Activated CD4-positive, alpha-beta T cell treated with anti-CD3 and anti-CD28 coated beads, Interleukin-2, amount 10 ng/mL, durations not matched to agents 7 days and 5 days (primary cell): ENCODE data around the gene C1QTNF2. TPM values are rescaled to one million over a fixed set of nuclear protein-coding genes. Genes with fewer than 3 reads are reported as not detected.

Source experiments
- CTCF ChIA-PET: fragments of 350-600 bp; sonication (Branson Sonifier 250); formaldehyde crosslinking; loops from one replicate; lab custom pipeline; 2021; ENCODE audit warnings: antibody characterized with exemption; lab: Charles Lee
- POLR2A ChIA-PET: fragments of 350-600 bp; sonication (Branson Sonifier 250); formaldehyde crosslinking; loops from one replicate; lab custom pipeline; 2021; ENCODE audit warnings: antibody characterized with exemption; lab: Charles Lee
- DNase-seq: peaks from one replicate; pipeline ENCODE4 v3.0.0-alpha.2; 2020
- H3K27ac Mint-ChIP-seq: one replicate; pipeline ENCODE4 v1.8.0; 2021; ENCODE audit warnings: mild to moderate bottlenecking, moderate library complexity, mixed read lengths
- H3K27me3 Mint-ChIP-seq: one replicate; pipeline ENCODE4 v1.8.0; 2021; ENCODE audit warnings: mixed read lengths
- H3K36me3 Mint-ChIP-seq: one replicate; pipeline ENCODE4 v1.8.0; 2021; ENCODE audit warnings: low read depth, mixed read lengths
- H3K4me1 Mint-ChIP-seq: one replicate; pipeline ENCODE4 v1.8.0; 2021; ENCODE audit warnings: mixed read lengths
- H3K4me3 Mint-ChIP-seq: one replicate; pipeline ENCODE4 v1.8.0; 2021; ENCODE audit warnings: mild to moderate bottlenecking, moderate library complexity, mixed read lengths
- H3K9me3 Mint-ChIP-seq: one replicate; pipeline ENCODE4 v1.8.0; 2021; ENCODE audit warnings: mixed read lengths
- total RNA-seq, 2 experiments: library from RNA; stranded (reverse); gene quantifications; one replicate each; pipeline ENCODE4 v1.2.3, GENCODE V29; 2021

Gene C1QTNF2
- total RNA-seq, 2 experiments from 2014 or later: not detected

GRCh38 chr5:160327818-160328217 is 42.6 kb downstream of the C1QTNF2 start:
- Mint-ChIP-seq H3K36me3 (no peaks in the 10 kb centered on the region), H3K4me1 (peaks cover 2% of the 10 kb centered on the region), H3K9me3 (no peaks in the 10 kb centered on the region), H3K27ac (peak overlapping the region; percentile 67), H3K4me3 (no peak overlapping the region), H3K27me3 (no peaks in the 10 kb centered on the region)
- CTCF ChIA-PET: no interaction called here
- POLR2A ChIA-PET: no interaction called here
- no peak for DNase-seq

- no peaks in the 10 kb centered on the region for H3K27me3 Mint-ChIP-seq
- ChIA-PET CTCF (interaction anchor here (0.5 to 0.6 kb wide), 2 partner anchors 91 to 245 kb away, joined by 3 read pairs; no protein-coding TSS in a partner anchor), POLR2A (no interaction called here)
- DNase-seq: no peak
- H3K4me3 Mint-ChIP-seq: no peak overlapping the region
- H3K4me1 Mint-ChIP-seq: peaks cover 2% of the 10 kb centered on the region
- no peaks in the 10 kb centered on the region for H3K9me3 Mint-ChIP-seq
- H3K36me3 Mint-ChIP-seq: no peaks in the 10 kb centered on the region
- H3K27ac Mint-ChIP-seq: no peak overlapping the region
Observed at GRCh38 chr5:160326981-160327380, 43.4 kb downstream of the C1QTNF2 start.

GRCh38 chr5:160325716-160326115 is 44.7 kb downstream of the C1QTNF2 start:
- no peak for DNase-seq
- CTCF ChIA-PET: no interaction called here

GRCh38 chr5:160324886-160325285 is 45.5 kb downstream of the C1QTNF2 start:
- no peak overlapping the region for H3K4me3 Mint-ChIP-seq
- CTCF ChIA-PET: interaction anchor here (0.6 kb wide), 2 partner anchors 91 to 1830 kb away, joined by 3 read pairs; no protein-coding TSS in a partner anchor
- POLR2A ChIA-PET: no interaction called here
- no peaks in the 10 kb centered on the region for H3K4me1 Mint-ChIP-seq
- peaks cover 2% of the 10 kb centered on the region for H3K27me3 Mint-ChIP-seq
- no peaks in the 10 kb centered on the region for H3K9me3 Mint-ChIP-seq
- no peaks in the 10 kb centered on the region for H3K36me3 Mint-ChIP-seq
- H3K27ac Mint-ChIP-seq: no peak overlapping the region
- no peak for DNase-seq

More at GRCh38 chr5:160325716-160326115, 44.7 kb downstream of the C1QTNF2 start:
- Mint-ChIP-seq H3K4me1 (peaks cover 2% of the 10 kb centered on the region), H3K36me3 (no peaks in the 10 kb centered on the region), H3K4me3 (no peak overlapping the region), H3K27ac (no peak overlapping the region), H3K27me3 (no peaks in the 10 kb centered on the region), H3K9me3 (no peaks in the 10 kb centered on the region)
- POLR2A ChIA-PET: no interaction called here

- CTCF ChIA-PET: no interaction called here
- Mint-ChIP-seq H3K4me3 (no peak overlapping the region), H3K27me3 (peaks cover 36% of the 10 kb centered on the region), H3K4me1 (peaks cover 4% of the 10 kb centered on the region), H3K9me3 (no peaks in the 10 kb centered on the region), H3K36me3 (no peaks in the 10 kb centered on the region), H3K27ac (no peak overlapping the region)
- no peak for DNase-seq
- POLR2A ChIA-PET: no interaction called here
Observed at GRCh38 chr5:160318409-160318808, 52.0 kb downstream of the C1QTNF2 start.

GRCh38 chr5:160317434-160317833 is 53.0 kb downstream of the C1QTNF2 start:
- Mint-ChIP-seq H3K27me3 (peaks cover 45% of the 10 kb centered on the region), H3K36me3 (no peaks in the 10 kb centered on the region), H3K4me1 (peaks cover 11% of the 10 kb centered on the region), H3K4me3 (no peak overlapping the region), H3K27ac (no peak overlapping the region), H3K9me3 (no peaks in the 10 kb centered on the region)
- CTCF ChIA-PET: no interaction called here
- POLR2A ChIA-PET: no interaction called here
- DNase-seq: no peak

- Mint-ChIP-seq H3K27me3 (peaks cover 53% of the 10 kb centered on the region), H3K4me3 (no peak overlapping the region), H3K9me3 (no peaks in the 10 kb centered on the region), H3K36me3 (no peaks in the 10 kb centered on the region), H3K27ac (no peak overlapping the region), H3K4me1 (peaks cover 14% of the 10 kb centered on the region)
- ChIA-PET POLR2A (no interaction called here), CTCF (no interaction called here)
- DNase-seq: no peak
Observed at GRCh38 chr5:160315968-160316367, 54.5 kb downstream of the C1QTNF2 start.

- H3K27ac Mint-ChIP-seq: no peak overlapping the region
- H3K4me3 Mint-ChIP-seq: peak overlapping the region; percentile 67
- ChIA-PET POLR2A (no interaction called here), CTCF (no interaction called here)
- peaks cover 68% of the 10 kb centered on the region for H3K27me3 Mint-ChIP-seq
- H3K4me1 Mint-ChIP-seq: peaks cover 14% of the 10 kb centered on the region
- H3K36me3 Mint-ChIP-seq: no peaks in the 10 kb centered on the region
- DNase-seq: no peak
- H3K9me3 Mint-ChIP-seq: no peaks in the 10 kb centered on the region
Observed at GRCh38 chr5:160312960-160313727, 57.3 kb downstream of the C1QTNF2 start.

- Mint-ChIP-seq H3K27ac (no peak within 1 kb of the TSS), H3K4me1 (peaks cover 14% of the 10 kb centered on the region), H3K27me3 (peaks cover 68% of the 10 kb centered on the region), H3K4me3 (peak within 1 kb of the TSS; percentile 67), H3K36me3 (no peaks in the 10 kb centered on the region), H3K9me3 (no peaks in the 10 kb centered on the region)
- DNase-seq: no peak
- POLR2A ChIA-PET: no interaction called here
- CTCF ChIA-PET: interaction anchor here (0.6 kb wide), 1 partner anchor 23 kb away, joined by 3 read pairs; no protein-coding TSS in a partner anchor
Observed at GRCh38 chr5:160312134-160312959, 58.1 kb downstream of the C1QTNF2 start, which contains the start of gene CCNJL. Gene CCNJL (minus strand): TSS chr5:160312564. CDS start chr5:160311923, 641 bp downstream.

GRCh38 chr5:160311491-160312133 is 58.8 kb downstream of the C1QTNF2 start:
- Mint-ChIP-seq H3K4me3 (peak overlapping the region; percentile 31), H3K9me3 (no peaks in the 10 kb centered on the region), H3K27ac (no peak overlapping the region), H3K36me3 (no peaks in the 10 kb centered on the region), H3K27me3 (peaks cover 64% of the 10 kb centered on the region), H3K4me1 (peaks cover 14% of the 10 kb centered on the region)
- POLR2A ChIA-PET: no interaction called here
- no peak for DNase-seq
- CTCF ChIA-PET: interaction anchor here (0.6 kb wide), 1 partner anchor 24 kb away, joined by 3 read pairs; no protein-coding TSS in a partner anchor

- ChIA-PET POLR2A (no interaction called here), CTCF (interaction anchor here (0.5 kb wide), 1 partner anchor 1213 kb away, joined by 3 read pairs; no protein-coding TSS in a partner anchor)
- Mint-ChIP-seq H3K4me1 (peaks cover 10% of the 10 kb centered on the region), H3K9me3 (no peaks in the 10 kb centered on the region), H3K27ac (no peak overlapping the region), H3K36me3 (no peaks in the 10 kb centered on the region), H3K27me3 (peaks cover 55% of the 10 kb centered on the region), H3K4me3 (no peak overlapping the region)
- DNase-seq: no peak
Observed at GRCh38 chr5:160310552-160311295, 59.7 kb downstream of the C1QTNF2 start.

GRCh38 chr5:160310140-160310539 is 60.3 kb downstream of the C1QTNF2 start:
- Mint-ChIP-seq H3K9me3 (no peaks in the 10 kb centered on the region), H3K4me3 (no peak overlapping the region), H3K27me3 (peaks cover 51% of the 10 kb centered on the region), H3K36me3 (no peaks in the 10 kb centered on the region), H3K27ac (no peak overlapping the region), H3K4me1 (peaks cover 10% of the 10 kb centered on the region)
- no peak for DNase-seq
- ChIA-PET POLR2A (no interaction called here), CTCF (interaction anchor here (0.5 kb wide), 1 partner anchor 1213 kb away, joined by 3 read pairs; no protein-coding TSS in a partner anchor)
